Body of pancreas (tissue), 4 donors: ENCODE measurements around the gene ZMYND15. TPM values are rescaled to one million over a fixed set of nuclear protein-coding genes. Genes with fewer than 3 reads are reported as not detected.
"Not testable (repeated sequence)": the region's sequence is repeated elsewhere in the genome, so short reads cannot be mapped to it uniquely, and the experiment has no call there.

Source experiments
- ATAC-seq: fragments of 150-250 bp; one replicate; pipeline ENCODE4 v1.9.1; 2016
- DNase-seq, 4 donors: peaks; one replicate each; pipeline ENCODE4 v3.0.0-alpha.2; 2019
- H3K27ac ChIP-seq, 4 donors: fragments of 200-600 bp; sonication (generic); 1 replicate in 3 of 4; 2 replicates in 1 of 4; pipeline versions ENCODE4 v1.5.1 to v1.6.1; 2016 to 2019; ENCODE audit warnings: mild to moderate bottlenecking in 1 of 4, mixed read lengths in 1 of 4, moderate library complexity in 1 of 4
- H3K27me3 ChIP-seq, 2 donors: fragments of 200-600 bp; sonication (generic); one replicate each; pipeline ENCODE4 v1.6.0; 2016; ENCODE audit warnings: mild to moderate bottlenecking in 1 of 2
- H3K36me3 ChIP-seq, 2 donors: fragments of 200-600 bp; sonication (generic); replicated peaks in 1 of 2; 2 replicates each; pipeline ENCODE4 v1.5.1; 2016; ENCODE audit warnings: low read depth in 2 of 2; ENCODE audit not compliant: insufficient read depth in 1 of 2
- H3K4me1 ChIP-seq: fragments of 200-600 bp; sonication (generic); one replicate; pipeline ENCODE4 v1.6.0; 2016
- H3K4me3 ChIP-seq, 2 donors: fragments of 200-600 bp; sonication (generic); 1 replicate in 1 of 2; 2 replicates in 1 of 2; pipeline ENCODE4 v1.5.1; 2016 to 2019
- H3K9me3 ChIP-seq, 3 donors: fragments of 200-600 bp; sonication (generic); 1 replicate in 2 of 3; 2 replicates in 1 of 3; pipeline ENCODE4 v1.5.1; 2016
- POLR2A ChIP-seq, 3 donors: fragments of 450-650 bp; IDR thresholded peaks; one replicate each; pipeline ENCODE4 v1.6.1; 2016; ENCODE audit warnings: antibody characterized with exemption in 3 of 3, mild to moderate bottlenecking in 2 of 3
- WGBS, 2 donors: methylation state at CpG; one replicate each; pipeline ENCODE4 v1.1.5; 2017; 5-methylcytosine and 5-hydroxymethylcytosine counted together
- intact Hi-C: fragments of 100-400 bp; cut with DNase I; formaldehyde crosslinking; loops from one replicate; pipeline ENCODE4 v1.15.1; 2023
- total RNA-seq, 2 donors: library from RNA; depleted of rRNA; stranded (reverse); fragments of >200 nt; gene quantifications; one replicate each; pipeline ENCODE4 v1.1.0, GENCODE V29; 2016
- TF ChIP-seq, protein P1 (sequence below), 7 experiments: fragments of 450-650 bp in 4 of 7; fragments of 200-600 bp in 3 of 7; sonication (generic) in 3 of 7; IDR thresholded peaks; one replicate each; pipeline ENCODE4 v1.5.1; 2016 to 2019; ENCODE audit warnings: antibody characterized with exemption in 7 of 7

Gene ZMYND15
- total RNA-seq, 2 donors from 2014 or later: 0.52 to 2.3 TPM

GRCh38 chr17:4693416-4693815, 46.2 kb upstream of the ZMYND15 start:
- WGBS, 2 donors: 85 to 86% methylated on average over 9 of the region's 9 CpGs
- DNase-seq (no peak), ATAC-seq (no peak)
- no peak for TF ChIP-seq POLR2A (IDR thresholded peaks at IDR 0.05)
- TF ChIP-seq, protein P1, sequence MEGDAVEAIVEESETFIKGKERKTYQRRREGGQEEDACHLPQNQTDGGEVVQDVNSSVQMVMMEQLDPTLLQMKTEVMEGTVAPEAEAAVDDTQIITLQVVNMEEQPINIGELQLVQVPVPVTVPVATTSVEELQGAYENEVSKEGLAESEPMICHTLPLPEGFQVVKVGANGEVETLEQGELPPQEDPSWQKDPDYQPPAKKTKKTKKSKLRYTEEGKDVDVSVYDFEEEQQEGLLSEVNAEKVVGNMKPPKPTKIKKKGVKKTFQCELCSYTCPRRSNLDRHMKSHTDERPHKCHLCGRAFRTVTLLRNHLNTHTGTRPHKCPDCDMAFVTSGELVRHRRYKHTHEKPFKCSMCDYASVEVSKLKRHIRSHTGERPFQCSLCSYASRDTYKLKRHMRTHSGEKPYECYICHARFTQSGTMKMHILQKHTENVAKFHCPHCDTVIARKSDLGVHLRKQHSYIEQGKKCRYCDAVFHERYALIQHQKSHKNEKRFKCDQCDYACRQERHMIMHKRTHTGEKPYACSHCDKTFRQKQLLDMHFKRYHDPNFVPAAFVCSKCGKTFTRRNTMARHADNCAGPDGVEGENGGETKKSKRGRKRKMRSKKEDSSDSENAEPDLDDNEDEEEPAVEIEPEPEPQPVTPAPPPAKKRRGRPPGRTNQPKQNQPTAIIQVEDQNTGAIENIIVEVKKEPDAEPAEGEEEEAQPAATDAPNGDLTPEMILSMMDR (IDR thresholded peaks at IDR 0.05): no peak
- Histone ChIP-seq H3K36me3 (peaks cover 0 to 3% of the 10 kb centered on the region in 2 donors), H3K4me3 (no peak overlapping the region), H3K27me3 (no peaks in the 10 kb centered on the region), H3K27ac (no peak overlapping the region), H3K4me1 (no peaks in the 10 kb centered on the region), H3K9me3 (no peaks in the 10 kb centered on the region)
- intact Hi-C loops: no loop called here

GRCh38 chr17:4696437-4696805, 43.2 kb upstream of the ZMYND15 start:
- Histone ChIP-seq H3K27ac (no peak overlapping the region), H3K36me3 (no peaks in the 10 kb centered on the region), H3K4me1 (no peaks in the 10 kb centered on the region), H3K27me3 (no peaks in the 10 kb centered on the region), H3K4me3 (no peak overlapping the region), H3K9me3 (no peaks in the 10 kb centered on the region)
- ATAC-seq (no peak), DNase-seq (no peak)
- 64 to 73% methylated on average over 6 of the region's 6 CpGs for WGBS, 2 donors
- TF ChIP-seq POLR2A (IDR thresholded peaks at IDR 0.05): no peak
- TF ChIP-seq, protein P1 (IDR thresholded peaks at IDR 0.05): no peak
- intact Hi-C loops: no loop called here

GRCh38 chr17:4699401-4700056, 40.1 kb upstream of the ZMYND15 start:
- H3K27me3 ChIP-seq, H3K9me3 ChIP-seq, H3K36me3 ChIP-seq, H3K4me3 ChIP-seq, H3K27ac ChIP-seq, ATAC-seq, DNase-seq: not testable (repeated sequence)
- intact Hi-C loops: loop anchor here (10.0 kb wide), 1 partner anchor 195 kb away; the partner anchor contains the start of gene C17orf107
- peaks cover 18% of the 10 kb centered on the region for H3K4me1 ChIP-seq
- 82 to 85% methylated on average over 13 of the region's 13 CpGs for WGBS, 2 donors

GRCh38 chr17:4701116-4701515, 38.5 kb upstream of the ZMYND15 start:
- Histone ChIP-seq H3K36me3 (no peaks in the 10 kb centered on the region), H3K9me3 (no peaks in the 10 kb centered on the region), H3K27ac (no peak overlapping the region), H3K4me3 (no peak overlapping the region), H3K4me1 (peaks cover 20% of the 10 kb centered on the region), H3K27me3 (no peaks in the 10 kb centered on the region)
- 72 to 79% methylated on average over 1 of the region's 1 CpG for WGBS, 2 donors
- ATAC-seq (no peak), DNase-seq (no peak)
- intact Hi-C loops: loop anchor here (10.0 kb wide), 1 partner anchor 194 kb away; the partner anchor contains the start of gene C17orf107
- TF ChIP-seq POLR2A (IDR thresholded peaks at IDR 0.05): no peak
- TF ChIP-seq, protein P1 (IDR thresholded peaks at IDR 0.05): no peak

- Histone ChIP-seq H3K36me3 (no peaks in the 10 kb centered on the region), H3K4me1 (peaks cover 20% of the 10 kb centered on the region), H3K27me3 (no peaks in the 10 kb centered on the region), H3K9me3 (no peaks in the 10 kb centered on the region), H3K4me3 (peak overlapping the region; percentile 78 to 91), H3K27ac (peak overlapping the region; percentile 58 to 81 (median 76))
- WGBS, 2 donors: 6% methylated on average over 15 of the region's 15 CpGs
- ATAC-seq (peak; percentile 8), DNase-seq (no peak)
- TF ChIP-seq POLR2A (IDR thresholded peaks at IDR 0.05): no peak
- TF ChIP-seq, protein P1 (IDR thresholded peaks at IDR 0.05): no peak
- intact Hi-C loops: loop anchor here (10.0 kb wide), 1 partner anchor 191 kb away; the partner anchor contains the start of gene C17orf107
Observed at GRCh38 chr17:4703330-4703691, 36.3 kb upstream of the ZMYND15 start.

GRCh38 chr17:4704574-4704907, 35.1 kb upstream of the ZMYND15 start:
- H3K27me3 ChIP-seq, H3K9me3 ChIP-seq, DNase-seq, ATAC-seq, H3K36me3 ChIP-seq: not testable (repeated sequence)
- Histone ChIP-seq H3K27ac (peak overlapping the region in 3 of 4 donors; percentile 72 to 81 (median 80)), H3K4me3 (peak overlapping the region in 1 of 2 donors; percentile 91), H3K4me1 (peaks cover 20% of the 10 kb centered on the region)
- WGBS, 2 donors: 38 to 44% methylated on average over 14 of the region's 14 CpGs
- intact Hi-C loops: loop anchor here (10.0 kb wide), 1 partner anchor 190 kb away; the partner anchor contains the start of gene C17orf107
